HG03469 (cell line): Measurements from ENCODE around the gene CNRIP1.

Experiments used
- ATAC-seq: cut with Tn5 transposase; IDR thresholded peaks from one replicate; pipeline ENCODE4 v1.9.1; 2021; ENCODE audit warnings: mild to moderate bottlenecking, moderate library complexity, moderate number of reproducible peaks; ENCODE audit not compliant: unreplicated experiment

Gene CNRIP1

GRCh38 chr2:68252400-68253218 is 67.1 kb downstream of the CNRIP1 start, which contains the start of gene PPP3R1:
Gene PPP3R1, minus strand, starts transcription at chr2:68252532. Its CDS starts 405 bp downstream, at chr2:68252127.
- ATAC-seq: peak; percentile 74

- no peak for ATAC-seq
Measured at GRCh38 chr2:68251855-68252399, 67.8 kb downstream of the CNRIP1 start.

- ATAC-seq: peak; percentile 35
Measured at GRCh38 chr2:68251187-68251854, 68.4 kb downstream of the CNRIP1 start.

DNA sequence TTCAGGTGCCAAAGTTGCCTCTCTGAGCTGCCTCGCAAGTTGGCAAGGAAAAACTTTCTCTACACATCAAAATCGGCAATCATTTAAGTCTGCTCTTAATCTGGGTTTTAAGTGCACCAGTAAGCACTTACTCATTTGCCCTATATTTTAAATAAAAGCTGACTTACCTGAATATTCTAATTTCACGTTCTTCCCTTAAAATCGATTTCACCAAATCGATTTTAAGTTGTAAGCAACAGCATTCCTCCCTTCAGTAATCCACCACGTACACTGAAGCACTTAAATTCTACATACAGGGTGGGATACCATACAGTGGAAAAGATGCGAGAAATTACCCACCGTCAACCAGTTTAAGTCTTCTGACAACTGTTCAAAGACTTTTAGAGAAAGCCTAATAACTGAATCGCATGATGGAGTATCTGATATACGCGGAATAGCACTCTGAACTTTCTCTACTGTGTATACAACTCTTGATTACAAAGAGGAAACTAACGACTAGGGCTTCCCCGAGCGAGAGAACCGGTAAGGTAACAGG is 69.0 kb downstream of the CNRIP1 start:
- no peak for ATAC-seq

- ATAC-seq: no peak
Measured at GRCh38 chr2:68250196-68250595, 69.6 kb downstream of the CNRIP1 start.

DNA sequence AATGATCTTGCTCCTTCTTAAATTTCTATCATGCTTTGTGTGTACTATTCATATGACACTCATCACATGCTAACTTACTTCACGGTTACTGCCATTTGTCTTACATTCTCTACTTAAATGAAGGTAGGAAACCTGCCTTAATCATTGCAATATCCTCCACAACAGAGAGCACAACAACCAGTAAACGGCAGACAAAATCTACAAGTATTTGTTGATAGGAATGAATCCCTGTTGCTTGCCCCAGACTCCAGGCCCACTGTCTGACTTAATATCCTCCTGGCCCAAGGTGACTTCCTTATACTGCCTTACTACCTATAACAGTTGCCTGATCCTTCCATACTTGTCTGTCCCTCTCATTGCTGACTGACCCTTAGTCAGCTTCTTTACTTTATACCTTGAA is 70.9 kb downstream of the CNRIP1 start:
- ATAC-seq: no peak

DNA sequence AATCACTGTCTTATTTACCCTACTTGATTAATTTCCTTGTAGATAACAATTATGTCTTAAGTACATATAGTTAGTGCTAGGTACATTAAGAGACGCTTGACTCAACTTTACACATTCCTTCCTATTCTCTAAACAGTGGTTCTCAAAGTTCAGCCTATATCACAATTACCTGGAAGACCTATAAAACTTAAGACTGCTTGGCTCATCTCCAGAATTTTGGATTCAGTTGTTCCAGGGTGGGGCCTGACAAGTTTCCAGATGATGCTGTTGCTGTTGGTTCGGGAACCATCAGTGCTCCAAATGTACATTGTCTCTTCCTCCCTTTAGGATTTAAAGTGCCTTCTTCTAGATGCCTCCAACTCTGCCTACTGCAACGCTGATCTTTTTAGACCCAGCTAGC is 71.4 kb downstream of the CNRIP1 start:
- ATAC-seq: no peak

- ATAC-seq: no peak
Measured at GRCh38 chr2:68246396-68246795, 73.4 kb downstream of the CNRIP1 start.

DNA sequence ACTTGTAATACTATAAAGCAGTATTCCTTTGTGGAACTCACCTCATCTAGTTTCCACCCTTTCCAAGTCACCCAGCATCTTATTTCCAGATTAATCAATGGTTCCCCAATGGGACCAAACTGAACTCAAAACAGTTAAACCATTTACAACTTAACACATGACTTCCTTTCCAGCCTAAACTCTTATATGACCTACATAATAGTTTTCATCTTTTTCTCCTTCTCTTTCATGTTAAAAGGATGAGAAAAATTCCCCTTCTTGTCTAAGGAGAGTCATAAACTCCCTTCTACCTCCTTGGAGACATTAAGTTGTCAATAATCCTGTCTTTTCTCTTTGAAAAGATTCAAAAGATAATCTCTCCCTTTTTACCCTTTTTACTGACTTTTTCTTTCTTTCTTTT is 74.1 kb downstream of the CNRIP1 start:
- ATAC-seq: no peak

GRCh38 chr2:68245066-68245465 is 74.7 kb downstream of the CNRIP1 start:
- no peak for ATAC-seq

GRCh38 chr2:68244456-68244855 is 75.3 kb downstream of the CNRIP1 start:
- no peak for ATAC-seq
